GM12878 (cell line): ENCODE data around the gene BICD1. TPM values are rescaled to one million over a fixed set of nuclear protein-coding genes. Genes with fewer than 3 reads are reported as not detected.

Source experiments
- ATAC-seq: fragments of 200-7000 bp; cut with Tn5 transposase; 3 replicates; pipeline ENCODE4 v1.9.1; 2020; ENCODE audit warnings: mild to moderate bottlenecking, moderate library complexity
- BruUV-seq: library from RNA; stranded (reverse); fragments of 400-500 nt; replicated peaks from 2 replicates; lab custom pipeline; 2021; lab: Mats Ljungman, UMichigan
- CTCF ChIA-PET: fragments of 300-600 bp; sonication (Branson Sonifier 250); formaldehyde crosslinking; extraction: SDS; loops from one replicate; lab custom pipeline; 2021; ENCODE audit warnings: inconsistent platforms; lab: Yijun Ruan, JAX
- POLR2A ChIA-PET: fragments of 350-600 bp; formaldehyde crosslinking; extraction: SDS; loops from one replicate; lab custom pipeline; 2021; ENCODE audit warnings: inconsistent platforms; lab: Charles Lee
- RAD21 ChIA-PET: fragments of 300-600 bp; sonication (Branson Sonifier 250); formaldehyde crosslinking; loops from one replicate; lab custom pipeline; 2023; ENCODE audit warnings: antibody characterized with exemption; ENCODE audit not compliant: unreplicated experiment; lab: Charles Lee
- SMC1A ChIA-PET: fragments of 300-600 bp; sonication (Branson Sonifier 250); formaldehyde crosslinking; loops from one replicate; lab custom pipeline; 2023; ENCODE audit not compliant: unreplicated experiment, uncharacterized antibody; lab: Charles Lee
- DNase-seq: peaks from one replicate; pipeline ENCODE4 v3.0.0-alpha.2; 2011; ENCODE audit warnings: low read depth, low spot score
- FAIRE-seq: peaks from 3 replicates; lab custom pipeline; 2011; peaks lifted over from hg19 to GRCh38; lab: Jason Lieb, UNC
- H2AFZ ChIP-seq: 2 replicates; pipeline ENCODE4 v1.6.0; 2011; ENCODE audit warnings: low read depth, low read length, control low read depth; ENCODE audit not compliant: control insufficient read depth
- H3K27ac ChIP-seq: 2 replicates; pipeline ENCODE4 v1.5.1; 2011; ENCODE audit warnings: control low read depth; ENCODE audit not compliant: control insufficient read depth, insufficient read depth
- H3K27me3 ChIP-seq, 2 experiments: replicated peaks in 1 of 2; 2 replicates each; pipeline versions ENCODE4 v1.6.0 to v1.6.1; 2011; ENCODE audit warnings: low read length in 1 of 2; ENCODE audit not compliant: control insufficient read depth in 2 of 2, insufficient read depth in 2 of 2
- H3K36me3 ChIP-seq, 2 experiments: 2 replicates each; pipeline ENCODE4 v1.5.1; 2011; ENCODE audit warnings: low read length in 1 of 2; ENCODE audit not compliant: control insufficient read depth in 2 of 2, insufficient read depth in 2 of 2
- H3K4me1 ChIP-seq: 2 replicates; pipeline ENCODE4 v1.6.1; 2011; ENCODE audit warnings: mild to moderate bottlenecking, low read length, moderate library complexity, mixed read lengths; ENCODE audit not compliant: control insufficient read depth, insufficient read depth
- H3K4me2 ChIP-seq: 2 replicates; pipeline ENCODE4 v1.6.0; 2011; ENCODE audit warnings: control low read depth; ENCODE audit not compliant: control insufficient read depth, insufficient read depth
- H3K4me3 ChIP-seq: fragments of 200-600 bp; sonication (generic); 2 replicates; pipeline ENCODE4 v1.5.1; 2016
- H3K79me2 ChIP-seq: 2 replicates; pipeline ENCODE4 v1.6.0; 2011; ENCODE audit warnings: low read length; ENCODE audit not compliant: control insufficient read depth, insufficient read depth
- H3K9ac ChIP-seq: 2 replicates; pipeline ENCODE4 v1.8.0; 2011; ENCODE audit warnings: low read length, control low read depth, mixed read lengths; ENCODE audit not compliant: control insufficient read depth, insufficient read depth
- H3K9me3 ChIP-seq: replicated peaks from 3 replicates; pipeline ENCODE4 v1.5.1; 2011; ENCODE audit warnings: mild to moderate bottlenecking, low read length; ENCODE audit not compliant: control insufficient read depth, insufficient read depth
- H4K20me1 ChIP-seq: 2 replicates; pipeline ENCODE4 v1.6.0; 2011; ENCODE audit not compliant: control insufficient read depth, insufficient read depth
- ATF7 ChIP-seq: fragments of 450-650 bp; IDR thresholded peaks from 2 replicates; pipeline ENCODE4 v1.6.1; 2016; ENCODE audit warnings: low read depth, mild to moderate bottlenecking
- CUX1 ChIP-seq: IDR thresholded peaks from 2 replicates; pipeline ENCODE4 v1.6.1; 2012; ENCODE audit warnings: improper control_type of control experiment, low read depth, low read length; ENCODE audit not compliant: insufficient replicate concordance
- E2F8 ChIP-seq: fragments of 450-650 bp; IDR thresholded peaks from 2 replicates; pipeline ENCODE4 v1.6.1; 2018; ENCODE audit warnings: mild to moderate bottlenecking, low read depth, moderate library complexity; ENCODE audit not compliant: partially characterized antibody
- HCFC1 ChIP-seq: fragments of 150-350 bp; IDR thresholded peaks from 2 replicates; pipeline ENCODE4 v1.6.1; 2014; ENCODE audit warnings: low read length
- LARP7 ChIP-seq: fragments of 450-650 bp; IDR thresholded peaks from 2 replicates; pipeline ENCODE4 v1.6.1; 2017; ENCODE audit warnings: mild to moderate bottlenecking
- MTA2 ChIP-seq: fragments of 450-650 bp; IDR thresholded peaks from 2 replicates; pipeline ENCODE4 v1.6.1; 2016; ENCODE audit warnings: low read depth, mild to moderate bottlenecking, moderate library complexity
- PKNOX1 ChIP-seq: fragments of 450-650 bp; IDR thresholded peaks from 2 replicates; pipeline ENCODE4 v1.6.1; 2016; ENCODE audit warnings: mild to moderate bottlenecking
- RFX5 ChIP-seq: IDR thresholded peaks from 2 replicates; pipeline ENCODE4 v1.6.1; 2011; ENCODE audit warnings: low read depth, low read length, improper control_type of control experiment
- ZBTB11 ChIP-seq: fragments of 450-650 bp; formaldehyde crosslinking; IDR thresholded peaks from 2 replicates; pipeline ENCODE4 v1.5.0; 2022; ENCODE audit warnings: mild to moderate bottlenecking, missing genetic modification characterization
- WGBS: methylation state at CpG from one replicate; pipeline ENCODE4 v1.1.6; 2016; ENCODE audit warnings: low lambda C conversion rate; ENCODE audit not compliant: insufficient replicate concordance, insufficient coverage; ENCODE audit errors: missing lambda C conversion rate; 5-methylcytosine and 5-hydroxymethylcytosine counted together
- in situ Hi-C: fragments of 300-500 bp; cut with MboI; formaldehyde crosslinking; loops from 9 replicates; pipeline ENCODE4 v1.14.3; 2018; ENCODE audit warnings: mixed read lengths
- intact Hi-C: fragments of 100-400 bp; cut with micrococcal nuclease; formaldehyde crosslinking; loops from one replicate; pipeline ENCODE4 v1.14.2; 2022; ENCODE audit not compliant: unreplicated experiment
- polyA plus RNA-seq, 11 experiments: library from polyadenylated mRNA; depleted of rRNA in 4 of 11; unstranded in 6 of 11; stranded (reverse) in 5 of 11; fragments of >200 nt; fragmentation: Nextera tagmentation in 4 of 11; fragmentation: Illumina TruSeq in 1 of 11; extraction: Ambion mirVana in 4 of 11; extraction: Trizol in 1 of 11; gene quantifications; 1 replicate in 1 of 11; 2 replicates in 10 of 11; pipeline versions ENCODE4 v1.2.1 to v1.2.3, GENCODE V29; 2011 to 2016; ENCODE audit warnings: inconsistent platforms in 2 of 11, missing spikeins in 2 of 11, low read depth in 1 of 11
- total RNA-seq, 4 experiments: library from RNA; depleted of rRNA in 3 of 4; stranded (reverse); fragments of >200 nt in 3 of 4; fragmentation: Illumina TruSeq in 1 of 4; extraction: Trizol in 1 of 4; gene quantifications; 2 replicates each; pipeline versions ENCODE4 v1.2.1 to v1.2.3, GENCODE V29; 2013 to 2021

BICD1 gene
- total and polyA plus RNA-seq, 10 of the 15 experiments (the other 5 are each of a cell fraction or from before 2014, with no cell fraction given), result 4.7 to 32.5 (median 14.4) TPM

GRCh38 chr12:32080435-32080834, 26.2 kb upstream of the BICD1 start:
- BruUV-seq, result no TSS peak
- intact Hi-C loops, result no loop called here
- Histone ChIP-seq H3K9me3 (no peaks in the 10 kb centered on the region), H3K4me3 (no peak overlapping the region), H3K9ac (no peak overlapping the region), H3K4me1 (no peaks in the 10 kb centered on the region), H3K36me3 (no peaks in the 10 kb centered on the region), H3K27ac (no peak overlapping the region), H3K79me2 (no peaks in the 10 kb centered on the region), H4K20me1 (no peaks in the 10 kb centered on the region), H2AFZ (no peak overlapping the region), H3K4me2 (no peak overlapping the region), H3K27me3 (no peaks in the 10 kb centered on the region)
- no peak for ATAC-seq
- WGBS, result 97% methylated on average over 3 of the region's 3 CpGs
- no peak for FAIRE-seq
- CTCF ChIA-PET, result interaction anchor here (0.6 kb wide), 1 partner anchor 140 kb away, joined by 4 read pairs; no protein-coding TSS in a partner anchor
- SMC1A ChIA-PET, result no interaction called here
- DNase-seq, result no peak
- in situ Hi-C loops, result no loop called here
- RAD21 ChIA-PET, result no interaction called here
- POLR2A ChIA-PET, result no interaction called here
- TF ChIP-seq LARP7, result no peak
- no peak for TF ChIP-seq RFX5
- no peak for TF ChIP-seq E2F8
- TF ChIP-seq CUX1, result no peak
- TF ChIP-seq ZBTB11 (CRISPR knock-in tag), result no peak
- TF ChIP-seq ATF7, result no peak
- no peak for TF ChIP-seq PKNOX1
- TF ChIP-seq HCFC1, result no peak
- no peak for TF ChIP-seq MTA2
